ENCODE data around the gene MRM2.

DNA sequence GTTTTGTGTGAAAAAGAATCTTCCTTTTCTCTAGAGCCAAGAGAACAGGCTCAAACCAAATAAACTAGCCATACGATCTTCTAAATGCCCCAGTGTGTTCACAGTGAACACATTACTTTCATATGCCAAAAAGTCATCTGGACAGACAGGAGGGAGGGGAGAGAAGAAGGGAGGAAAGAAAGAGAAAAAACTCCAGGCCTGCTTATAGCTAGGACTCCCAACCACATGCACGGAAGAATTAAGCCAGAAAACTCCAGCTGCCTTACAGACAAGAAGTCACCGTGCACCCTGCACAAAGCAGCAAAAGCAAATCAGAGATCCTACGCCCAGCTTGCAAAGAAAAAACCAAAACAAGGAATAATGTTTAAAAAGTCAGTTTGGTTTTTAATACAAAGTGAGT is 37.9 kb upstream of the MRM2 start:
- no peak for TF ChIP-seq EZH2phosphoT487 (IDR thresholded peaks at IDR 0.05; ENCODE audit: borderline replicate concordance, low read depth, low read length)
- TF ChIP-seq, protein P1, sequence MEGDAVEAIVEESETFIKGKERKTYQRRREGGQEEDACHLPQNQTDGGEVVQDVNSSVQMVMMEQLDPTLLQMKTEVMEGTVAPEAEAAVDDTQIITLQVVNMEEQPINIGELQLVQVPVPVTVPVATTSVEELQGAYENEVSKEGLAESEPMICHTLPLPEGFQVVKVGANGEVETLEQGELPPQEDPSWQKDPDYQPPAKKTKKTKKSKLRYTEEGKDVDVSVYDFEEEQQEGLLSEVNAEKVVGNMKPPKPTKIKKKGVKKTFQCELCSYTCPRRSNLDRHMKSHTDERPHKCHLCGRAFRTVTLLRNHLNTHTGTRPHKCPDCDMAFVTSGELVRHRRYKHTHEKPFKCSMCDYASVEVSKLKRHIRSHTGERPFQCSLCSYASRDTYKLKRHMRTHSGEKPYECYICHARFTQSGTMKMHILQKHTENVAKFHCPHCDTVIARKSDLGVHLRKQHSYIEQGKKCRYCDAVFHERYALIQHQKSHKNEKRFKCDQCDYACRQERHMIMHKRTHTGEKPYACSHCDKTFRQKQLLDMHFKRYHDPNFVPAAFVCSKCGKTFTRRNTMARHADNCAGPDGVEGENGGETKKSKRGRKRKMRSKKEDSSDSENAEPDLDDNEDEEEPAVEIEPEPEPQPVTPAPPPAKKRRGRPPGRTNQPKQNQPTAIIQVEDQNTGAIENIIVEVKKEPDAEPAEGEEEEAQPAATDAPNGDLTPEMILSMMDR (conservative IDR thresholded peaks at IDR 0.05; ENCODE audit: low read length) = no peak

All from OCI-LY7 (cell line).